Kidney (tissue), 14 donors: ENCODE results near the gene LDLRAD4. TPM values are rescaled to one million over a fixed set of nuclear protein-coding genes. Genes with fewer than 3 reads are reported as not detected.

Experiments
- DNase-seq, 5 donors: peaks; one replicate each; pipeline ENCODE4 v3.0.0-alpha.2; 2013 to 2020
- FAIRE-seq: peaks from 2 replicates; lab custom pipeline; 2012; peaks lifted over from hg19 to GRCh38; lab: Jason Lieb, UNC
- H3K27ac ChIP-seq, 2 donors: one replicate each; pipeline ENCODE4 v1.7.0; 2013; ENCODE audit warnings: low read depth in 2 of 2, low read length in 2 of 2, inconsistent platforms in 1 of 2
- H3K27me3 ChIP-seq: one replicate; pipeline ENCODE4 v1.7.1; 2013; ENCODE audit warnings: low read length, inconsistent platforms; ENCODE audit not compliant: control insufficient read depth, insufficient read depth
- H3K36me3 ChIP-seq, 3 donors: one replicate each; pipeline versions ENCODE4 v1.7.0 to v1.7.1; 2013; ENCODE audit warnings: low read length in 3 of 3, control low read depth in 1 of 3, inconsistent platforms in 1 of 3; ENCODE audit not compliant: insufficient read depth in 3 of 3, control insufficient read depth in 2 of 3
- H3K4me1 ChIP-seq, 3 donors: one replicate each; pipeline versions ENCODE4 v1.7.0 to v1.7.1; 2013; ENCODE audit warnings: low read length in 3 of 3, inconsistent platforms in 1 of 3, low read depth in 1 of 3; ENCODE audit not compliant: control insufficient read depth in 2 of 3, insufficient read depth in 2 of 3
- H3K4me3 ChIP-seq, 3 donors: one replicate each; pipeline versions ENCODE4 v1.7.0 to v1.8.1; 2013; ENCODE audit warnings: low read length in 3 of 3, control low read depth in 1 of 3, inconsistent platforms in 1 of 3
- H3K9ac ChIP-seq, 3 donors: one replicate each; pipeline versions ENCODE4 v1.7.0 to v1.7.1; 2013; ENCODE audit warnings: low read length in 3 of 3, control low read depth in 1 of 3, inconsistent platforms in 1 of 3
- H3K9me3 ChIP-seq, 3 donors: one replicate each; pipeline versions ENCODE4 v1.7.0 to v1.7.1; 2013; ENCODE audit warnings: low read length in 3 of 3, control low read depth in 1 of 3, inconsistent platforms in 1 of 3; ENCODE audit not compliant: control insufficient read depth in 2 of 3, insufficient read depth in 1 of 3
- CTCF ChIP-seq: IDR thresholded peaks from 3 replicates; pipeline ENCODE4 v1.5.1; 2012; ENCODE audit warnings: mild to moderate bottlenecking, moderate library complexity, borderline replicate concordance; ENCODE audit not compliant: insufficient read depth; ENCODE audit errors: extremely low read depth
- intact Hi-C: fragments of 100-400 bp; cut with DNase I; formaldehyde crosslinking; loops from one replicate; pipeline ENCODE4 v1.11.1; 2022
- polyA plus RNA-seq: library from polyadenylated mRNA; stranded (reverse); fragments of 350-450 nt; fragmentation: Illumina TruSeq; extraction: RNeasy Lipid Tissue Mini Kit (QIAGEN cat#74804); gene quantifications from one replicate; pipeline ENCODE4 v1.2.3, GENCODE V29; 2014; ENCODE audit warnings: low read depth, low replicate concordance; ENCODE audit not compliant: insufficient read depth
- total RNA-seq: library from RNA; stranded (reverse); fragmentation: NEBNext Ultra II Directional; extraction: Animal tissue kit (Norgen Biotek cat#: 25700); gene quantifications from one replicate; pipeline ENCODE4 v1.2.1, GENCODE V29; 2021
- donor health status: control.
- donor health status: control.
- donor health status: control.
- donor health status: control.
- donor health status: control.
- donor health status: DM: yes; HTN: yes; CAD: no.
- donor health status: Normal renal cell carcinoma (clear cell type).

The LDLRAD4 gene
- total and polyA plus RNA-seq, 2 donors from 2014 or later = 2.3 to 42.3 TPM

- intact Hi-C loops = no loop called here
- Histone ChIP-seq H3K27ac (no peak overlapping the region), H3K9me3 (no peaks in the 10 kb centered on the region), H3K27me3 (no peaks in the 10 kb centered on the region), H3K9ac (no peak overlapping the region), H3K36me3 (no peaks in the 10 kb centered on the region), H3K4me3 (no peak overlapping the region), H3K4me1 (no peaks in the 10 kb centered on the region)
- no peak for TF ChIP-seq CTCF
- DNase-seq = no peak
- FAIRE-seq = no peak
These were observed 13.7 kb downstream of the LDLRAD4 start for GRCh38 chr18:13232086-13232917.

- Histone ChIP-seq H3K9me3 (no peaks in the 10 kb centered on the region), H3K4me1 (no peaks in the 10 kb centered on the region), H3K4me3 (no peak overlapping the region), H3K9ac (no peak overlapping the region), H3K36me3 (no peaks in the 10 kb centered on the region), H3K27me3 (no peaks in the 10 kb centered on the region), H3K27ac (no peak overlapping the region)
- no peak for TF ChIP-seq CTCF
- DNase-seq = no peak
- intact Hi-C loops = no loop called here
- FAIRE-seq = no peak
These were observed 14.6 kb downstream of the LDLRAD4 start for GRCh38 chr18:13232971-13233786.

- Histone ChIP-seq H3K9me3 (no peaks in the 10 kb centered on the region), H3K36me3 (no peaks in the 10 kb centered on the region), H3K4me1 (no peaks in the 10 kb centered on the region), H3K4me3 (no peak overlapping the region), H3K9ac (no peak overlapping the region), H3K27me3 (no peaks in the 10 kb centered on the region), H3K27ac (no peak overlapping the region)
- intact Hi-C loops = no loop called here
- TF ChIP-seq CTCF = no peak
- FAIRE-seq = no peak
- peak in 1 of 5 donors; percentile 7 for DNase-seq
These were observed 15.5 kb downstream of the LDLRAD4 start for GRCh38 chr18:13233787-13234783.
